Chondrocyte (in vitro differentiated cells): ENCODE data around the gene MCOLN1. TPM values are rescaled to one million over a fixed set of nuclear protein-coding genes. Genes with fewer than 3 reads are reported as not detected.

Experiments used
- DNase-seq: peaks from one replicate; pipeline ENCODE4 v3.0.0; 2021; ENCODE audit warnings: mixed read lengths, low spot score
- H3K27ac Mint-ChIP-seq: one replicate; pipeline ENCODE4 v1.8.0; 2021; ENCODE audit warnings: mild to moderate bottlenecking, moderate library complexity, mixed read lengths; ENCODE audit not compliant: unreplicated experiment
- H3K27me3 Mint-ChIP-seq: 2 replicates; pipeline ENCODE4 v1.8.0; 2021; ENCODE audit warnings: low read depth, mixed read lengths
- H3K36me3 Mint-ChIP-seq: 2 replicates; pipeline ENCODE4 v1.8.0; 2021; ENCODE audit warnings: low read depth, mixed read lengths
- H3K4me1 Mint-ChIP-seq: 2 replicates; pipeline ENCODE4 v1.8.0; 2021; ENCODE audit warnings: low read depth, mild to moderate bottlenecking, mixed read lengths
- H3K4me3 Mint-ChIP-seq: one replicate; pipeline ENCODE4 v1.8.0; 2021; ENCODE audit warnings: mild to moderate bottlenecking, moderate library complexity, mixed read lengths; ENCODE audit not compliant: unreplicated experiment
- H3K9me3 Mint-ChIP-seq: 2 replicates; pipeline ENCODE4 v1.8.0; 2021; ENCODE audit warnings: low read depth, mixed read lengths
- CTCF ChIP-seq: fragments of 200-600 bp; sonication (generic); IDR thresholded peaks from 2 replicates; pipeline ENCODE4 v1.5.0; 2021; ENCODE audit warnings: antibody characterized with exemption, mild to moderate bottlenecking, moderate library complexity
- total RNA-seq: library from RNA; stranded (reverse); gene quantifications from 3 replicates; pipeline ENCODE4 v1.2.1, GENCODE V29; 2021

The MCOLN1 gene
- total RNA-seq, 1 donor from 2014 or later, result 27.9 TPM

GRCh38 chr19:7516333-7516732 is 6.1 kb upstream of the MCOLN1 start:
- H3K4me1 Mint-ChIP-seq, result peaks cover 22% of the 10 kb centered on the region
- TF ChIP-seq CTCF, result no peak
- H3K27ac Mint-ChIP-seq, result peak overlapping the region; percentile 79
- no peaks in the 10 kb centered on the region for H3K9me3 Mint-ChIP-seq
- H3K4me3 Mint-ChIP-seq, result peak overlapping the region; percentile 81
- no peaks in the 10 kb centered on the region for H3K27me3 Mint-ChIP-seq
- no peak for DNase-seq
- no peaks in the 10 kb centered on the region for H3K36me3 Mint-ChIP-seq

- Mint-ChIP-seq H3K9me3 (no peaks in the 10 kb centered on the region), H3K36me3 (no peaks in the 10 kb centered on the region), H3K4me1 (peaks cover 24% of the 10 kb centered on the region), H3K4me3 (peak overlapping the region; percentile 81), H3K27me3 (no peaks in the 10 kb centered on the region), H3K27ac (peak overlapping the region; percentile 79)
- no peak for TF ChIP-seq CTCF
- no peak for DNase-seq
These were observed 5.5 kb upstream of the MCOLN1 start for GRCh38 chr19:7516878-7517277.

- Mint-ChIP-seq H3K9me3 (no peaks in the 10 kb centered on the region), H3K4me3 (no peak overlapping the region), H3K27me3 (no peaks in the 10 kb centered on the region), H3K4me1 (peaks cover 34% of the 10 kb centered on the region), H3K27ac (no peak overlapping the region), H3K36me3 (no peaks in the 10 kb centered on the region)
- no peak for TF ChIP-seq CTCF
- no peak for DNase-seq
These were observed 2.9 kb upstream of the MCOLN1 start for GRCh38 chr19:7519361-7520130.

GRCh38 chr19:7520131-7521051 is 2.0 kb upstream of the MCOLN1 start:
- peaks cover 27% of the 10 kb centered on the region for H3K4me1 Mint-ChIP-seq

More at GRCh38 chr19:7520131-7521051, 2.0 kb upstream of the MCOLN1 start:
- TF ChIP-seq CTCF, result no peak
- DNase-seq, result no peak
- Mint-ChIP-seq H3K36me3 (no peaks in the 10 kb centered on the region), H3K9me3 (no peaks in the 10 kb centered on the region), H3K27ac (no peak overlapping the region), H3K4me3 (no peak overlapping the region), H3K27me3 (no peaks in the 10 kb centered on the region)
